Keratinocyte (primary cell): ENCODE measurements around the gene MEF2A. TPM values are rescaled to one million over a fixed set of nuclear protein-coding genes. Genes with fewer than 3 reads are reported as not detected.

Experiments used
- DNase-seq: peaks from one replicate; pipeline ENCODE4 v3.0.0-alpha.2; 2011; ENCODE audit warnings: low read depth, missing footprints, low spot score
- FAIRE-seq: peaks from 2 replicates; lab custom pipeline; 2011; peaks lifted over from hg19 to GRCh38; lab: Jason Lieb, UNC
- H2AFZ ChIP-seq: 2 replicates; pipeline ENCODE4 v1.6.0; 2012; ENCODE audit warnings: low read length, control low read depth, inconsistent platforms; ENCODE audit not compliant: control insufficient read depth
- H3K27ac ChIP-seq: 2 replicates; pipeline ENCODE4 v1.5.1; 2011; ENCODE audit warnings: low read length; ENCODE audit not compliant: control insufficient read depth, insufficient read depth
- H3K27me3 ChIP-seq: 3 replicates; pipeline ENCODE4 v1.6.0; 2011; ENCODE audit warnings: low read length; ENCODE audit not compliant: control insufficient read depth, insufficient read depth; ENCODE audit errors: extremely low read depth
- H3K36me3 ChIP-seq, 2 experiments: 2 replicates in 1 of 2; 3 replicates in 1 of 2; pipeline ENCODE4 v1.5.1; 2011; ENCODE audit warnings: low read length in 2 of 2, mild to moderate bottlenecking in 1 of 2; ENCODE audit not compliant: control insufficient read depth in 2 of 2, insufficient read depth in 2 of 2; ENCODE audit errors: extremely low read depth in 1 of 2
- H3K4me1 ChIP-seq: 3 replicates; pipeline ENCODE4 v1.5.1; 2011; ENCODE audit warnings: low read length; ENCODE audit not compliant: control insufficient read depth, insufficient read depth; ENCODE audit errors: extremely low read depth
- H3K4me2 ChIP-seq: 3 replicates; pipeline ENCODE4 v1.6.0; 2011; ENCODE audit warnings: low read depth, low read length; ENCODE audit not compliant: control insufficient read depth, insufficient read depth; ENCODE audit errors: extremely low read depth
- H3K4me3 ChIP-seq, 3 experiments: fragments of 200-600 bp in 1 of 3; sonication (generic) in 1 of 3; 2 replicates in 2 of 3; 3 replicates in 1 of 3; pipeline ENCODE4 v1.5.1; 2011 to 2016; ENCODE audit warnings: low read length in 3 of 3, mild to moderate bottlenecking in 3 of 3, control low read depth in 2 of 3, inconsistent platforms in 1 of 3, low read depth in 1 of 3, mixed read lengths in 1 of 3, mixed run types in 1 of 3, moderate library complexity in 1 of 3; ENCODE audit not compliant: control insufficient read depth in 2 of 3, insufficient read depth in 2 of 3; ENCODE audit errors: extremely low read depth in 1 of 3
- H3K79me2 ChIP-seq: 2 replicates; pipeline ENCODE4 v1.6.0; 2012; ENCODE audit warnings: low read length; ENCODE audit not compliant: control insufficient read depth, insufficient read depth
- H3K9ac ChIP-seq: 3 replicates; pipeline ENCODE4 v1.6.0; 2011; ENCODE audit warnings: low read length; ENCODE audit not compliant: control insufficient read depth, insufficient read depth; ENCODE audit errors: extremely low read depth
- H3K9me1 ChIP-seq: 3 replicates; pipeline ENCODE4 v1.6.0; 2011; ENCODE audit warnings: low read length; ENCODE audit not compliant: control insufficient read depth, insufficient read depth; ENCODE audit errors: extremely low read depth
- H3K9me3 ChIP-seq: 2 replicates; pipeline ENCODE4 v1.5.1; 2012; ENCODE audit warnings: low read depth, low read length; ENCODE audit not compliant: control insufficient read depth
- H4K20me1 ChIP-seq: 3 replicates; pipeline ENCODE4 v1.6.0; 2011; ENCODE audit warnings: low read length; ENCODE audit not compliant: control insufficient read depth, insufficient read depth; ENCODE audit errors: extremely low read depth
- CTCF ChIP-seq, 3 experiments: IDR thresholded peaks in 1 of 3; conservative IDR thresholded peaks in 1 of 3; optimal IDR thresholded peaks in 1 of 3; 2 replicates in 2 of 3; 3 replicates in 1 of 3; pipeline versions ENCODE3 to v1.5.1; 2011; ENCODE audit warnings: low read length in 3 of 3, mild to moderate bottlenecking in 3 of 3, moderate library complexity in 2 of 3, control low read depth in 1 of 3, inconsistent platforms in 1 of 3; ENCODE audit not compliant: insufficient read depth in 2 of 3; ENCODE audit errors: extremely low read depth in 1 of 3
- EZH2 ChIP-seq: IDR thresholded peaks from one replicate; pipeline ENCODE4 v1.6.1; 2012; ENCODE audit warnings: inconsistent platforms, mild to moderate bottlenecking, low read length, moderate library complexity
- dilution Hi-C: fragments of 300-500 bp; cut with MboI; formaldehyde crosslinking; loops from one replicate; pipeline ENCODE4 v1.7.0; 2020; ENCODE audit warnings: low sequenced_read_pairs; ENCODE audit not compliant: extremely low pct_ligation_motif_present
- polyA plus RNA-seq, 5 experiments: library from polyadenylated mRNA; depleted of rRNA in 3 of 5; stranded (reverse) in 3 of 5; stranded (forward) in 1 of 5; unstranded in 1 of 5; fragments of >200 nt; gene quantifications; 1 replicate in 1 of 5; 2 replicates in 3 of 5; 3 replicates in 1 of 5; pipeline versions ENCODE4 v1.2.1 to v1.2.3, GENCODE V29; 2011 to 2012; ENCODE audit warnings: missing spikeins in 2 of 5, low read depth in 1 of 5, low replicate concordance in 1 of 5

Gene MEF2A
- polyA plus RNA-seq, 1 donor (not counting 4 experiments of a cell fraction or from before 2014, with no cell fraction given), result 27.4 TPM

- H2AFZ ChIP-seq, result no peak overlapping the region
- H3K27me3 ChIP-seq, result no peaks in the 10 kb centered on the region
- peaks cover 7% of the 10 kb centered on the region for H3K4me1 ChIP-seq
- H4K20me1 ChIP-seq, result no peaks in the 10 kb centered on the region
- H3K36me3 ChIP-seq, result peaks cover 0 to 3% of the 10 kb centered on the region in 2 experiments
- dilution Hi-C loops, result no loop called here
- H3K4me2 ChIP-seq, result no peak overlapping the region
- H3K9ac ChIP-seq, result no peak overlapping the region
- no peak for FAIRE-seq
- no peaks in the 10 kb centered on the region for H3K9me3 ChIP-seq
- DNase-seq, result no peak
- H3K27ac ChIP-seq, result peak overlapping the region; percentile 10
- H3K9me1 ChIP-seq, result no peaks in the 10 kb centered on the region
- H3K4me3 ChIP-seq, result no peak overlapping the region
- TF ChIP-seq EZH2, result no peak
- TF ChIP-seq CTCF (optimal IDR thresholded peaks at IDR 0.05 in 1 of 3, IDR thresholded peaks at IDR 0.05 in 1 of 3, conservative IDR thresholded peaks at IDR 0.05 in 1 of 3; ENCODE audit: extremely low read depth in 1 of 3, insufficient read depth in 2 of 3, low read length in 3 of 3), result no peak
- no peaks in the 10 kb centered on the region for H3K79me2 ChIP-seq
These were observed 117.4 kb downstream of the MEF2A start for GRCh38 chr15:99683000-99683670.

- Histone ChIP-seq H4K20me1 (no peaks in the 10 kb centered on the region), H3K4me3 (no peak overlapping the region), H3K79me2 (no peaks in the 10 kb centered on the region), H3K36me3 (peaks cover 0 to 1% of the 10 kb centered on the region in 2 experiments), H3K9ac (no peak overlapping the region), H3K4me2 (no peak overlapping the region), H2AFZ (no peak overlapping the region), H3K27ac (no peak overlapping the region), H3K9me1 (no peaks in the 10 kb centered on the region), H3K4me1 (peaks cover 7% of the 10 kb centered on the region), H3K9me3 (no peaks in the 10 kb centered on the region), H3K27me3 (no peaks in the 10 kb centered on the region)
- no peak for DNase-seq
- no peak for FAIRE-seq
- dilution Hi-C loops, result no loop called here
- TF ChIP-seq EZH2, result no peak
- no peak for TF ChIP-seq CTCF (optimal IDR thresholded peaks at IDR 0.05 in 1 of 3, IDR thresholded peaks at IDR 0.05 in 1 of 3, conservative IDR thresholded peaks at IDR 0.05 in 1 of 3; ENCODE audit: extremely low read depth in 1 of 3, insufficient read depth in 2 of 3, low read length in 3 of 3)
These were observed 120.5 kb downstream of the MEF2A start for GRCh38 chr15:99686290-99686689.
